ENCODE data around the gene RNU6-1. TPM values are rescaled to one million over a fixed set of nuclear protein-coding genes. Genes with fewer than 3 reads are reported as not detected.

Gene RNU6-1
- total and polyA plus RNA-seq, 2 donors (not counting 1 experiment from before 2014, with no cell fraction given), result not detected

- Histone ChIP-seq H3K9me3 (ENCODE audit: control extremely low read depth in 1 of 3, control insufficient read depth in 2 of 3, insufficient read depth in 1 of 3, low read length in 2 of 3) (peaks cover 0 to 80% (median 17%) of the 10 kb centered on the region in 3 donors), H4K20me1 (ENCODE audit: control insufficient read depth, insufficient read depth, low read length, poor library complexity, severe bottlenecking) (peaks cover 19% of the 10 kb centered on the region), H3K4me1 (ENCODE audit: control insufficient read depth in 2 of 2, insufficient read depth in 2 of 2, low read length in 2 of 2) (peaks cover 59 to 77% of the 10 kb centered on the region in 2 donors), H3K27me3 (replicated peaks in 1 of 4; ENCODE audit: control extremely low read depth in 1 of 4, control insufficient read depth in 3 of 4, insufficient read depth in 4 of 4, low read length in 3 of 4) (peaks cover 4 to 89% (median 72%) of the 10 kb centered on the region in 4 experiments), H3K9ac (ENCODE audit: low read length) (no peak overlapping the region), H3K36me3 (replicated peaks in 1 of 2; ENCODE audit: control extremely low read depth in 1 of 2, control insufficient read depth in 1 of 2, extremely low read depth in 1 of 2, insufficient read depth in 2 of 2, low read length in 1 of 2) (no peaks in the 10 kb centered on the region), H3K4me2 (replicated peaks; ENCODE audit: low read depth, low read length, poor library complexity, severe bottlenecking) (peak overlapping the region; percentile 60), H3K79me2 (ENCODE audit: control insufficient read depth, insufficient read depth, low read length) (no peaks in the 10 kb centered on the region), H3K27ac (ENCODE audit: low read length in 2 of 2) (no peak overlapping the region), H2AFZ (ENCODE audit: insufficient read depth, low read depth, low read length, poor library complexity, severe bottlenecking) (no peak overlapping the region), H3K4me3 (ENCODE audit: control extremely low read depth in 1 of 5, extremely low read depth in 1 of 5, insufficient read depth in 1 of 5, low read depth in 2 of 5, low read length in 4 of 5) (no peak overlapping the region)
- no peak overlapping the region for H3K4me3 Mint-ChIP-seq
- TF ChIP-seq EZH2 (IDR thresholded peaks at IDR 0.05; ENCODE audit: borderline replicate concordance, insufficient read depth, low read depth, low read length, poor library complexity, severe bottlenecking), result no peak
- TF ChIP-seq, protein P1, sequence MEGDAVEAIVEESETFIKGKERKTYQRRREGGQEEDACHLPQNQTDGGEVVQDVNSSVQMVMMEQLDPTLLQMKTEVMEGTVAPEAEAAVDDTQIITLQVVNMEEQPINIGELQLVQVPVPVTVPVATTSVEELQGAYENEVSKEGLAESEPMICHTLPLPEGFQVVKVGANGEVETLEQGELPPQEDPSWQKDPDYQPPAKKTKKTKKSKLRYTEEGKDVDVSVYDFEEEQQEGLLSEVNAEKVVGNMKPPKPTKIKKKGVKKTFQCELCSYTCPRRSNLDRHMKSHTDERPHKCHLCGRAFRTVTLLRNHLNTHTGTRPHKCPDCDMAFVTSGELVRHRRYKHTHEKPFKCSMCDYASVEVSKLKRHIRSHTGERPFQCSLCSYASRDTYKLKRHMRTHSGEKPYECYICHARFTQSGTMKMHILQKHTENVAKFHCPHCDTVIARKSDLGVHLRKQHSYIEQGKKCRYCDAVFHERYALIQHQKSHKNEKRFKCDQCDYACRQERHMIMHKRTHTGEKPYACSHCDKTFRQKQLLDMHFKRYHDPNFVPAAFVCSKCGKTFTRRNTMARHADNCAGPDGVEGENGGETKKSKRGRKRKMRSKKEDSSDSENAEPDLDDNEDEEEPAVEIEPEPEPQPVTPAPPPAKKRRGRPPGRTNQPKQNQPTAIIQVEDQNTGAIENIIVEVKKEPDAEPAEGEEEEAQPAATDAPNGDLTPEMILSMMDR (IDR thresholded peaks at IDR 0.05), result no peak
- peaks cover 65% of the 10 kb centered on the region for H3K27me3 Mint-ChIP-seq
- peak; percentile 38 for DNase-seq
- CTCF ChIA-PET, result interaction anchor here (1.1 to 16.8 kb wide), 4 partner anchors 9 to 44 kb away, joined by 4 to 237 read pairs (median 10); no protein-coding TSS in a partner anchor
- 15% methylated on average over 88 of the region's 88 CpGs for WGBS (ENCODE audit: insufficient coverage)
- H3K27ac Mint-ChIP-seq, result no peak overlapping the region
- no peaks in the 10 kb centered on the region for H3K9me3 Mint-ChIP-seq (ENCODE audit: insufficient read depth)
- intact Hi-C loops (cut with micrococcal nuclease), result no loop called here
- no peak for ATAC-seq (ENCODE audit: low read depth)
- POLR2A ChIA-PET, result no interaction called here
- H3K4me1 Mint-ChIP-seq, result peaks cover 58% of the 10 kb centered on the region
Observed at GRCh38 chr15:67826717-67827561, 12.9 kb downstream of the RNU6-1 start.

Data from B cell (primary cell).